Gastroesophageal sphincter (tissue), 4 donors: ENCODE data around the gene PPM1H. TPM values are rescaled to one million over a fixed set of nuclear protein-coding genes. Genes with fewer than 3 reads are reported as not detected.
"Not testable (repeated sequence)": the region's sequence is repeated elsewhere in the genome, so short reads cannot be mapped to it uniquely, and the experiment has no call there.

Experiments used
- ATAC-seq: fragments of 150-250 bp; one replicate; pipeline ENCODE4 v1.9.1; 2016; ENCODE audit warnings: mild to moderate bottlenecking, moderate library complexity
- H3K27ac ChIP-seq, 4 donors: fragments of 200-600 bp; sonication (generic) in 3 of 4; 1 replicate in 3 of 4; 2 replicates in 1 of 4; pipeline ENCODE4 v1.5.1; 2016 to 2019
- H3K27me3 ChIP-seq: fragments of 200-600 bp; sonication (generic); one replicate; pipeline ENCODE4 v1.5.1; 2019
- H3K36me3 ChIP-seq, 2 donors: fragments of 200-600 bp; sonication (generic); one replicate each; pipeline ENCODE4 v1.5.1; 2019; ENCODE audit warnings: control low read depth in 1 of 2
- H3K4me1 ChIP-seq, 3 donors: fragments of 200-600 bp; sonication (generic); 1 replicate in 2 of 3; 2 replicates in 1 of 3; pipeline ENCODE4 v1.5.1; 2016 to 2019; ENCODE audit warnings: control low read depth in 2 of 3
- H3K4me3 ChIP-seq, 2 donors: fragments of 200-600 bp; sonication (generic); one replicate each; pipeline ENCODE4 v1.5.1; 2019; ENCODE audit warnings: mild to moderate bottlenecking in 1 of 2, moderate library complexity in 1 of 2
- H3K9me3 ChIP-seq, 3 donors: fragments of 200-600 bp; sonication (generic); one replicate each; pipeline ENCODE4 v1.5.1; 2017 to 2019; ENCODE audit warnings: control low read depth in 2 of 3
- CTCF ChIP-seq, 4 experiments: fragments of 200-600 bp in 2 of 4; fragments of 450-650 bp in 2 of 4; sonication (generic) in 1 of 4; IDR thresholded peaks; one replicate each; pipeline ENCODE4 v1.5.1; 2017 to 2019; ENCODE audit warnings: antibody characterized with exemption in 4 of 4, mild to moderate bottlenecking in 2 of 4, moderate library complexity in 2 of 4
- EP300 ChIP-seq: sonication (generic); formaldehyde crosslinking; IDR thresholded peaks from one replicate; pipeline ENCODE4 v1.6.1; 2017; ENCODE audit warnings: antibody characterized with exemption, mild to moderate bottlenecking
- POLR2A ChIP-seq, 2 donors: fragments of 450-650 bp; IDR thresholded peaks; one replicate each; pipeline ENCODE4 v1.6.1; 2017; ENCODE audit warnings: antibody characterized with exemption in 2 of 2, mild to moderate bottlenecking in 2 of 2, moderate library complexity in 1 of 2
- POLR2AphosphoS5 ChIP-seq: sonication (generic); formaldehyde crosslinking; IDR thresholded peaks from one replicate; pipeline ENCODE4 v1.6.1; 2017; ENCODE audit warnings: antibody characterized with exemption
- WGBS, 2 donors: methylation state at CpG; one replicate each; pipeline ENCODE4 v1.1.5; 2018; ENCODE audit warnings: low coverage in 1 of 2; 5-methylcytosine and 5-hydroxymethylcytosine counted together
- total RNA-seq, 4 donors: library from RNA; depleted of rRNA; stranded (reverse); fragments of >200 nt; gene quantifications; one replicate each; pipeline ENCODE4 v1.1.0, GENCODE V29; 2016

The PPM1H gene
- total RNA-seq, 4 donors from 2014 or later: 1.3 to 1.9 (median 1.6) TPM

- H3K4me1 ChIP-seq: no peaks in the 10 kb centered on the region
- no peak for ATAC-seq
- no peak for TF ChIP-seq POLR2AphosphoS5
- no peak for TF ChIP-seq POLR2A (IDR thresholded peaks at IDR 0.05)
- H3K4me3 ChIP-seq: no peak overlapping the region
- H3K9me3 ChIP-seq: no peaks in the 10 kb centered on the region
- H3K27ac ChIP-seq: no peak overlapping the region
- H3K27me3 ChIP-seq: no peaks in the 10 kb centered on the region
- 89 to 100% methylated on average over 1 of the region's 1 CpG for WGBS, 2 donors
- H3K36me3 ChIP-seq: no peaks in the 10 kb centered on the region
Measured at GRCh38 chr12:62879691-62880090, 55.3 kb downstream of the PPM1H start.

- H3K9me3 ChIP-seq, H3K4me3 ChIP-seq, H3K27me3 ChIP-seq, H3K4me1 ChIP-seq, H3K27ac ChIP-seq, ATAC-seq, H3K36me3 ChIP-seq: not testable (repeated sequence)
- 80 to 90% methylated on average over 1 to 3 of the region's 3 CpGs for WGBS, 2 donors
Measured at GRCh38 chr12:62879228-62879627, 55.7 kb downstream of the PPM1H start.

GRCh38 chr12:62878211-62878610 lies 56.7 kb downstream of the PPM1H start:
- WGBS, 2 donors: 40 to 55% methylated on average over 1 to 2 of the region's 2 CpGs
- TF ChIP-seq POLR2AphosphoS5 (no peak), CTCF (IDR thresholded peaks at IDR 0.05) (no peak), EP300 (no peak), POLR2A (IDR thresholded peaks at IDR 0.05) (no peak)

GRCh38 chr12:62876938-62877548 lies 57.9 kb downstream of the PPM1H start:
- ATAC-seq: no peak
- H3K4me1 ChIP-seq: no peaks in the 10 kb centered on the region
- TF ChIP-seq POLR2AphosphoS5 (no peak), EP300 (no peak), POLR2A (IDR thresholded peaks at IDR 0.05) (no peak), CTCF (IDR thresholded peaks at IDR 0.05) (no peak)
- H3K27ac ChIP-seq: no peak overlapping the region
- H3K9me3 ChIP-seq: no peaks in the 10 kb centered on the region
- WGBS, 2 donors: 84 to 87% methylated on average over 8 to 13 of the region's 13 CpGs
- no peaks in the 10 kb centered on the region for H3K27me3 ChIP-seq
- H3K4me3 ChIP-seq: no peak overlapping the region
- H3K36me3 ChIP-seq: no peaks in the 10 kb centered on the region

More at GRCh38 chr12:62878211-62878610, 56.7 kb downstream of the PPM1H start:
- no peaks in the 10 kb centered on the region for H3K36me3 ChIP-seq
- H3K4me1 ChIP-seq: no peaks in the 10 kb centered on the region
- no peak for ATAC-seq
- H3K9me3 ChIP-seq: no peaks in the 10 kb centered on the region
- H3K27me3 ChIP-seq: no peaks in the 10 kb centered on the region
- no peak overlapping the region for H3K27ac ChIP-seq
- H3K4me3 ChIP-seq: no peak overlapping the region

GRCh38 chr12:62873826-62874448 lies 61.0 kb downstream of the PPM1H start:
- Histone ChIP-seq H3K4me1 (no peaks in the 10 kb centered on the region), H3K9me3 (no peaks in the 10 kb centered on the region), H3K27ac (no peak overlapping the region), H3K4me3 (no peak overlapping the region), H3K36me3 (no peaks in the 10 kb centered on the region), H3K27me3 (no peaks in the 10 kb centered on the region)
- TF ChIP-seq POLR2A (IDR thresholded peaks at IDR 0.05) (no peak), EP300 (no peak), CTCF (IDR thresholded peaks at IDR 0.05) (no peak), POLR2AphosphoS5 (no peak)
- no peak for ATAC-seq
- 71% methylated on average over 4 of the region's 4 CpGs for WGBS, 2 donors
